Gastrocnemius medialis (tissue), 4 donors: ENCODE results near the gene EFNB2. TPM values are rescaled to one million over a fixed set of nuclear protein-coding genes. Genes with fewer than 3 reads are reported as not detected.
A peak's percentile ranks its signal among the peaks of the same experiment; 100 is the strongest.

Experiments
- ATAC-seq, 2 donors: fragments of 150-250 bp; one replicate each; pipeline ENCODE4 v1.9.1; 2016
- DNase-seq, 2 donors: peaks; one replicate each; pipeline ENCODE4 v3.0.0-alpha.2; 2019
- H3K27ac ChIP-seq, 4 donors: fragments of 200-600 bp; sonication (generic); 1 replicate in 1 of 4; 2 replicates in 3 of 4; pipeline ENCODE4 v1.5.1; 2016 to 2018; ENCODE audit warnings: mild to moderate bottlenecking in 2 of 4, moderate library complexity in 1 of 4
- H3K27me3 ChIP-seq, 3 donors: fragments of 200-600 bp; sonication (generic) in 2 of 3; 1 replicate in 1 of 3; 2 replicates in 2 of 3; pipeline versions ENCODE4 v1.5.1 to v1.6.0; 2016 to 2019; ENCODE audit warnings: mild to moderate bottlenecking in 1 of 3, moderate library complexity in 1 of 3
- H3K36me3 ChIP-seq, 2 donors: fragments of 200-600 bp; sonication (generic) in 1 of 2; one replicate each; pipeline ENCODE4 v1.5.1; 2017 to 2018
- H3K4me1 ChIP-seq, 2 donors: fragments of 200-600 bp; sonication (generic) in 1 of 2; one replicate each; pipeline ENCODE4 v1.5.1; 2016 to 2017; ENCODE audit warnings: mild to moderate bottlenecking in 2 of 2
- H3K4me3 ChIP-seq, 4 donors: fragments of 200-600 bp; sonication (generic) in 3 of 4; 1 replicate in 1 of 4; 2 replicates in 3 of 4; pipeline ENCODE4 v1.5.1; 2016 to 2019; ENCODE audit warnings: mild to moderate bottlenecking in 2 of 4
- H3K9me3 ChIP-seq, 3 donors: fragments of 200-600 bp; sonication (generic) in 2 of 3; 1 replicate in 1 of 3; 2 replicates in 2 of 3; pipeline ENCODE4 v1.5.1; 2016 to 2019
- POLR2A ChIP-seq, 2 donors: fragments of 450-650 bp; IDR thresholded peaks; one replicate each; pipeline ENCODE4 v1.6.1; 2017; ENCODE audit warnings: antibody characterized with exemption in 2 of 2, mild to moderate bottlenecking in 2 of 2, moderate library complexity in 2 of 2
- in situ Hi-C, 4 donors: fragments of 200-750 bp; cut with MboI; loops; one replicate each; pipeline versions ENCODE4 v1.15.0 to v1.8.0; 2017; ENCODE audit warnings: low sequenced_read_pairs in 4 of 4
- intact Hi-C: fragments of 100-400 bp; cut with DNase I; formaldehyde crosslinking; loops from one replicate; pipeline ENCODE4 v1.15.1; 2023; ENCODE audit warnings: low total_unique reads
- total RNA-seq, 4 donors: library from RNA; depleted of rRNA; stranded (reverse); fragments of >200 nt; gene quantifications; one replicate each; pipeline versions ENCODE4 v1.1.0 to v1.2.3, GENCODE V29; 2016
- TF ChIP-seq, protein P1 (sequence below), 5 experiments: fragments of 450-650 bp in 3 of 5; fragments of 200-600 bp in 2 of 5; sonication (generic) in 2 of 5; IDR thresholded peaks in 4 of 5; conservative IDR thresholded peaks in 1 of 5; 1 replicate in 4 of 5; 2 replicates in 1 of 5; pipeline ENCODE4 v1.5.1; 2016 to 2019; ENCODE audit warnings: antibody characterized with exemption in 5 of 5, mild to moderate bottlenecking in 3 of 5, moderate library complexity in 3 of 5

EFNB2 gene
- total RNA-seq, 4 donors from 2014 or later, result 5.7 to 9.3 (median 6.1) TPM

DNA sequence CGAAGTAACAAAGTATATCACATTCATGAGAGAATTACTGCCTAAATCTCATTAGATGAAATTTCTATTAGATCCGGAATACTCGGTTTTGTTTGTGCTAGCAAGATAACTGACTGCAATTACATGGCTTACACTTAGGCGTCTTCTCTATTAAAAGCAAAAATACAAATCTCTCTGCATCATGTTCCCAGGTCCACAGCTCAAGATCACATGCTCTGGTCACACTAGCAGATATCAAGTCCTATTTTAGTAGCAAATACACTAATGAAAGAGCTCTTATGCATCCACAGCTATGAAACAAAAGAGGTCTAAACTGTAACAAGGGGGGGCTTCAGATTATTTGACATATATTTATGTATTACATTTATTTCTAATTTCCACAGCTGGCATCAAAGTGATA is 53.5 kb downstream of the EFNB2 start:
- intact Hi-C loops (no loop called here), in situ Hi-C loops (no loop called here)
- no peaks in the 10 kb centered on the region for H3K36me3 ChIP-seq
- no peaks in the 10 kb centered on the region for H3K27me3 ChIP-seq
- ATAC-seq (peak in 1 of 2 donors; percentile 43), DNase-seq (no peak)
- H3K9me3 ChIP-seq, result no peaks in the 10 kb centered on the region
- no peak overlapping the region for H3K4me3 ChIP-seq
- TF ChIP-seq, protein P1, sequence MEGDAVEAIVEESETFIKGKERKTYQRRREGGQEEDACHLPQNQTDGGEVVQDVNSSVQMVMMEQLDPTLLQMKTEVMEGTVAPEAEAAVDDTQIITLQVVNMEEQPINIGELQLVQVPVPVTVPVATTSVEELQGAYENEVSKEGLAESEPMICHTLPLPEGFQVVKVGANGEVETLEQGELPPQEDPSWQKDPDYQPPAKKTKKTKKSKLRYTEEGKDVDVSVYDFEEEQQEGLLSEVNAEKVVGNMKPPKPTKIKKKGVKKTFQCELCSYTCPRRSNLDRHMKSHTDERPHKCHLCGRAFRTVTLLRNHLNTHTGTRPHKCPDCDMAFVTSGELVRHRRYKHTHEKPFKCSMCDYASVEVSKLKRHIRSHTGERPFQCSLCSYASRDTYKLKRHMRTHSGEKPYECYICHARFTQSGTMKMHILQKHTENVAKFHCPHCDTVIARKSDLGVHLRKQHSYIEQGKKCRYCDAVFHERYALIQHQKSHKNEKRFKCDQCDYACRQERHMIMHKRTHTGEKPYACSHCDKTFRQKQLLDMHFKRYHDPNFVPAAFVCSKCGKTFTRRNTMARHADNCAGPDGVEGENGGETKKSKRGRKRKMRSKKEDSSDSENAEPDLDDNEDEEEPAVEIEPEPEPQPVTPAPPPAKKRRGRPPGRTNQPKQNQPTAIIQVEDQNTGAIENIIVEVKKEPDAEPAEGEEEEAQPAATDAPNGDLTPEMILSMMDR (IDR thresholded peaks at IDR 0.05 in 4 of 5, conservative IDR thresholded peaks at IDR 0.05 in 1 of 5), result no peak
- TF ChIP-seq POLR2A (IDR thresholded peaks at IDR 0.05), result no peak
- peaks cover 15 to 22% of the 10 kb centered on the region in 2 donors for H3K4me1 ChIP-seq
- no peak overlapping the region for H3K27ac ChIP-seq

DNA sequence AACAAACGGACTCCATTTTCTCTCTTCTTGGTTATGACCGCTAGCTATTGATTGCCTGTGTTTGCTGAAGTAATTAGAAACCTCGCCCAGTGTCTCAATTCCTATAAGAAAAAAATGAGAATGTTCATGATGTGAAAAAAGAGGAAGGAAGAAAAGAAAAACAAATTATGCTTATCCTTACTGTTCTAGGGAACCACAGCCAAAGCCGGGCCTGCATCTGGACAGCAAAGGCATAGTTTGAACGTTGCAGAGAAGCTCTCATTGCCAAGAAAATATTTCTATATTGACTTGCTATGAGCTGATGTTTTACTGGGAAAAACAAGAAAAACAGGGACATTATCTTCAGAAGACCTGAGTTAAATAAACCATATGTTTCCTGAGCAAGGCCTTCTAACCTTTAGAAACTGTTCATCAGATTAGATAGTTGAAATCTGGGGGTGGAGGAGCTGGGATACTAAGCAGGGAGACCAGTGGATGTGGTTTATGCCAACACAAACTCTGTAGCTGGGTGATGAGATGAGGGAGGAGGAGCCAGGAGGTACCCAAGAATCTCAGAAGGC is 55.0 kb downstream of the EFNB2 start:
- no peak for TF ChIP-seq POLR2A (IDR thresholded peaks at IDR 0.05)
- TF ChIP-seq, protein P1 (IDR thresholded peaks at IDR 0.05 in 4 of 5, conservative IDR thresholded peaks at IDR 0.05 in 1 of 5), result no peak
- H3K36me3 ChIP-seq, result no peaks in the 10 kb centered on the region
- H3K4me1 ChIP-seq, result peaks cover 14 to 17% of the 10 kb centered on the region in 2 donors
- intact Hi-C loops (no loop called here), in situ Hi-C loops (no loop called here)
- no peaks in the 10 kb centered on the region for H3K9me3 ChIP-seq
- DNase-seq, result no peak
- H3K27ac ChIP-seq, result no peak overlapping the region
- no peaks in the 10 kb centered on the region for H3K27me3 ChIP-seq
- H3K4me3 ChIP-seq, result no peak overlapping the region
- no peak for ATAC-seq

DNA sequence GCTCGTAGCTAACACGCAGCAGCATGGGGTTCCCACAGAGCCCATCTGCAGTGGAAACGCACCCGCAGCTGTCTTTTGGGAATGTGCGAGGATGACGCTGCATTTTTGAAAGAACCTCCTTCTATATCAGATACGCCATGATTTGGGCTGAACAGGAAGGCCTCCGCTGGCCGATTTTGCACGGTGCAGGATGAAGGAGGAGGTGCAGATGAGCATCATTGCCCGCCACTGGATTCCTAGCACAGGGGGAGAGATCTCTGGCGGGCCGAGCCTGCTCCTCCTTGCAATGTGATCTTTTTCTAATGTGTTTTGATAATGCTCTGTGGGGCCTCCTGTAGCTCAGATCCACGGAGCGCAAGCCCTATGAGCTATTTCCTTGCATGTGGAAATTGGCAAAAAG is 55.5 kb downstream of the EFNB2 start:
- peaks cover 9 to 12% of the 10 kb centered on the region in 2 donors for H3K4me1 ChIP-seq
- no peak for ATAC-seq
- no peaks in the 10 kb centered on the region for H3K36me3 ChIP-seq
- TF ChIP-seq, protein P1 (IDR thresholded peaks at IDR 0.05 in 4 of 5, conservative IDR thresholded peaks at IDR 0.05 in 1 of 5), result no peak
- no peak for TF ChIP-seq POLR2A (IDR thresholded peaks at IDR 0.05)
- in situ Hi-C loops, result no loop called here
- no peak overlapping the region for H3K27ac ChIP-seq
- H3K9me3 ChIP-seq, result no peaks in the 10 kb centered on the region
- no peak for DNase-seq
- intact Hi-C loops, result no loop called here
- no peaks in the 10 kb centered on the region for H3K27me3 ChIP-seq
- H3K4me3 ChIP-seq, result no peak overlapping the region

DNA sequence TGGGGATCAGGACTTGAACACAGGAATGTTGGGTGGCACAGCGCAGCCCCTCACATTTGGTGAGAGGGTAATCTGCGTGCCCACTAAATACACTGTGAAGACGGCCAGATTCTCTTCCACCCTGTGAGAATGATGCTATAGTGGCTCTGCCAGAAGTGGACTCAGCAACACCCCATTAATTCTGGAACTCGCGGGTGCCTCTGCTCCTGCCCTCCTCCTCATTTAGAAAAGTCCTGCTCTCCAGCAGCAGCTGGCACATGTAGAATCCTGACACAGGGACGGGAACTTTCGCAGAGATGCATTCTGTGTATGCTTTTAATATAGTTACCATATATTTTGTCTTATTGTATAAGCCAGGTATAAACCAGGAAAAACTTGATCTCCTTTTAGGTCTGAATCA is 57.3 kb downstream of the EFNB2 start:
- no peak overlapping the region for H3K27ac ChIP-seq
- no peaks in the 10 kb centered on the region for H3K9me3 ChIP-seq
- TF ChIP-seq POLR2A (IDR thresholded peaks at IDR 0.05), result no peak
- TF ChIP-seq, protein P1 (IDR thresholded peaks at IDR 0.05 in 4 of 5, conservative IDR thresholded peaks at IDR 0.05 in 1 of 5), result no peak
- ATAC-seq, result no peak
- no peaks in the 10 kb centered on the region for H3K4me1 ChIP-seq
- no peaks in the 10 kb centered on the region for H3K36me3 ChIP-seq
- intact Hi-C loops, result no loop called here
- no peaks in the 10 kb centered on the region for H3K27me3 ChIP-seq
- no peak overlapping the region for H3K4me3 ChIP-seq
- in situ Hi-C loops, result no loop called here
- no peak for DNase-seq

DNA sequence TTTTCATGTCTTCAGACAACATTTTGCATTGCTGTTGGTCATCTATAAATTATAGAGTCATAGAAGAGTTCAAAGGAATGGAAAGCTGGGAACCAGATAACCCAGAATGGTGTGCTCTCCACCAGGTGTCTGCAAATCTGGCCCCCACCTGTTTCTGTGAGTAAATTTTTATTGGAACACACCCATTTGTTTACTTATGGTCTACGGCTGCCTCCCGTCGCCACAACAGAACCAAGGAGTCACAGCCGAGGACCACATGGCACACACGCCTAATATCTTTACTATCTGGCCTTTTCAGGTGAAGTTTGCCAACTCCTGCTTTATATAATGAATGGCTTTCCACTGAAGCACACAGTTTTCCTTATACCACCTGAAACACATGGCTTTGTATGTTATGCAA is 58.2 kb downstream of the EFNB2 start:
- no peak overlapping the region for H3K27ac ChIP-seq
- H3K9me3 ChIP-seq, result no peaks in the 10 kb centered on the region
- DNase-seq, result no peak
- no peaks in the 10 kb centered on the region for H3K36me3 ChIP-seq
- H3K4me3 ChIP-seq, result no peak overlapping the region
- no peaks in the 10 kb centered on the region for H3K4me1 ChIP-seq
- H3K27me3 ChIP-seq, result no peaks in the 10 kb centered on the region
- in situ Hi-C loops (no loop called here), intact Hi-C loops (no loop called here)
- no peak for TF ChIP-seq POLR2A (IDR thresholded peaks at IDR 0.05)
- TF ChIP-seq, protein P1 (IDR thresholded peaks at IDR 0.05 in 4 of 5, conservative IDR thresholded peaks at IDR 0.05 in 1 of 5), result no peak
- no peak for ATAC-seq
